Myocyte (in vitro differentiated cells): Measurements from ENCODE around the gene RDX. TPM values are rescaled to one million over a fixed set of nuclear protein-coding genes. Genes with fewer than 3 reads are reported as not detected.
A peak's percentile ranks its signal among the peaks of the same experiment; 100 is the strongest.

Experiments used
- DNase-seq: peaks from one replicate; pipeline ENCODE4 v3.0.0-alpha.2; 2012; ENCODE audit warnings: low read depth
- total RNA-seq: library from RNA; depleted of rRNA; stranded (reverse); fragments of >200 nt; gene quantifications from 2 replicates; pipeline ENCODE4 v1.2.3, GENCODE V29; 2014

The RDX gene
- total RNA-seq, 1 donor from 2014 or later: 76.2 TPM

DNA sequence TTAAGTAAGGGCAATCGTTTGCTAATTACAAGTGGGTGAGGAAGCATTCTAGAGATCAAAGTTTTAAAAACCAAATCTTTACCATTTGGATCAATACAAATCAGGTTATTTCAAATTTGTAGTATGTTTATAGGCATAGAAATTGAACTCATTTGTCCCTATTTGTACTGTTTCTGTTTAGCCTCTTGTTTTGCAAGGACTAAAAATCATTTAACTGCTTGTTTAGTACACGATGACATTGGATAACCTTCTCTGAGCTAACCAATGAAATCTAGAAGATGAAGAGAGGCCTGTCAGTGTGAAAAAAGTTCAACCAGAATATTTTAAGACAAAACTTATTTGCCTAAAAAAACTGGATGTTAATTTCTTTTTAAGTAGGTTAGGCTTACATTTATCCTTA lies 163.3 kb downstream of the RDX start:
- DNase-seq: no peak

DNA sequence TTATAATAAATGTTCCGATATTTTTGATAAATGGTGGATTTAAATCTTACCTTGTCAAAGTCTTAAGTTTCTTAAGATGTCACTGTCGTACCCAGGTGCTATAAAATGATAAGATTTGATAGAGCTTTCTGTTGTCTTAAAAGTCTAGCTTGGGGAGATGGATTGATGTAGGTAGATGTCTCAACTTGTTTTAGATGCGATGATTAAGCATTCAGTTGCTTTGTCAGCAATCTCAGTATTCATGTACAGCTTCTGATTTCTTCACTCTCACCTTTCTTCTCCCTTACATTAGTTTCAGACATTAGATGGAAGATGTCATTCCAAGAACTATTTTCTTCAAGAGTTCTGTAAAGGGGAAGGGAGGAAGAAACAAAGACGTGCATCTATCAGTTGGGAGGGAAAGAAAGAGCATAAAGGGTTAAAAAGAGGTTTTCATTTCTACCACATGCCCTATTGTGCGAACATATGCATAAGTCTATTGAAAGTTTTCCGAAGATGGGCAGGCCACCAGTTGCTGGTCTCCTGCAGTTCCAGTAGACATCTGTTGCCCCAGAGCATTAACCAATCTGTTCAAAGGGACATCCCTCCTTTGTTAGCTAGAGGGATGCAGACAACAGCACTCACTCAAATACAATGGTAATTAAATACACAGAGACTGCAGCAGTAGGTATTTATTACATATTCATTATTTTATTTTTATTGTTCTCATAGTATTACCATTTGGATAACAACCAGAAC lies 164.9 kb downstream of the RDX start:
- peak; percentile 28 for DNase-seq

DNA sequence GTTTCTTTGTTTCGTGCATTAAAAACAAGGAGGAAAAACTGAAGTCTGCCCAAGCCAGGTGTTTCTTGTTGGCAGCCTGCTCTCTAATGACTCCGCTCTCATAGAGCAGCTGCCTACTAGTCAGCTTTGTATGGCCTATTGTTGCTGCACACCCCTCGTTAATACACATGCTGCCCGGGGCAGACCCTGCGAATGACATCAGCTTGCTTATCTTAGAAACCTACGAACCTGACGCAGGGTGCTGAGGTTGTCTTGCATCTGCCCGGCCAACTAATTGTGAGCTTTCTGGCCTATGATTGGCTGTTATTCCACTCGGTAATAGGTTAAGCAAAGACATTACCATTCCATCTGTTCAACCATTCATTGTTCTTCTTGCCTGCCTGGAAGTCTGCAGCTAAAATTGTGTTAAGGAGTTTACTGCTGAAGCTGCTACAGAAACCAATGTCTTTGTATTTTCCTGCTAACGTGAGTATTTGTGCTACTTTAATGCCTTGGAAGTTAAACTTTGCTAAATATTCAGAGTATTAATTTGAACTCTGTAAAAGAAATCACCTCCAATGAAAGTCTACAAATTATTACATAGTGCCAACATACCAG lies 165.7 kb downstream of the RDX start:
- peak; percentile 82 for DNase-seq

DNA sequence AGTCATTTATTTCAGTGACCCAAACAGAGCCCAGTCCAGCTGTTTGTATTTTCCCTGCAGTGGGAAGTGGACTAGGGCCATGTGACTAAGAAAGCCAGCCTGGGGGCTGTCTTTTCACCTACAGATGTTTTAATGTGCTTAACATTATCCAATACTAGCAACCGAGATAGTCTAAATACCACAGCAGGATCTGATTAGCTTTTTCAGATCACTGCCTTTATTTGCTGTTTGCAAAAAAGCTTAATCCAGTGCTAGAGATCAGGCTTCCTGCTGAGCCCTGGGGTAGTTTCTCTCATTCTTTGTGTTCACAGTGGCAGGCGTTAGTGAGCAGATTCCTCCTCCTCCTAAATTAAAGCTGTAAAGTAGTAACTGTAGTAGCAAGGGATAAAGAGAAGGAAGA lies 168.3 kb downstream of the RDX start:
- peak; percentile 27 for DNase-seq

DNA sequence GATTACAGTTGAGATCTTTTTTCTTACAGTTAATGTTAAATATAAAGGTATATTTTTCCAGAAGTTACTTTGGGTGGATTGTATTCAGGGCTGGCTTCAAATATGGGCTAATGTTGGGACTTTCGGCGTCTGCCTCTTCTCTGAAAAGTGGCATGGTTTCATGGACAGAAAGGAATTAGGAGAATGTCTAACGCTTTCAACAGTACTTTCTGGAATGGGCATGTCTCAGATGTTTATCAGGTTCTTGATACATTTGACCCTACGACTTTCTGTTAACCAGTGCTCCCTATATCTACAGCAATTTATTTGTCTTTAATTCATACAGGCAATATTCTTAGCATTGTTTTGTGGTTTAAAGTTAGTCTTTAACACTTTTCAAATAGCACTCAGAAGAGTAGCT lies 169.5 kb downstream of the RDX start:
- DNase-seq: no peak

DNA sequence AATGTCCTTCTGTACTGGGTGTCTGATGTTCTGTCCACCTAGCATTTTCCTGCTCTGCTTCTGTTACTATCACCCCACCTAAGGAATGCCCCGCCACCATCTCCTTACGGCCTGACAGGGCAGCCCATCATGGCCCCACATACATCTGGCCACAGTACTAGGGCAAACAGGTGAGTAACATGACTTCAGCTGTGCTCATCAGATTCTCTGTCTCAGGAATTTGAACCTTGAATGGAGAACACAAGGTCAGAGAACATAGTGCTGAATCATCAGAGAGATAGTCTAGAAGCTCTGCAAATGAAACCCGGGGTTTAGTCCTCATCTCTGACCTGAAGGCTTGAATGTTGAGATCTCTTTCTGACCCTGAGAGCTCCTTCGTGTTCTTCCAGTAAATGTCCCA lies 170.8 kb downstream of the RDX start:
- DNase-seq: peak; percentile 14

Other genes starting within 250 kb of the RDX start
- gene ZC3H12C, start 203.2 kb downstream of the RDX start, total RNA-seq: 12.4 and 16.8 TPM in 2 replicates
- 11.8 and 13.0 TPM in 2 replicates for gene FDX1, start 133.3 kb upstream of the RDX start, total RNA-seq